Activated naive CD4-positive, alpha-beta T cell treated with anti-CD3 and anti-CD28 coated beads, Interleukin-2, amount 50 U/mL, for 72 hours (primary cell): ENCODE data around the gene EYA3. TPM values are rescaled to one million over a fixed set of nuclear protein-coding genes. Genes with fewer than 3 reads are reported as not detected.

ENCODE experiments used
- ATAC-seq, 2 donors: fragments of 150-1000 bp; cut with Tn5 transposase; 2 replicates each; pipeline ENCODE4 v1.10.0; 2021; ENCODE audit warnings: mild to moderate bottlenecking in 2 of 2, moderate library complexity in 2 of 2
- DNase-seq, 2 donors: peaks; one replicate each; pipeline ENCODE4 v3.0.0; 2021 to 2022; ENCODE audit warnings: low spot score in 2 of 2
- H3K27ac Mint-ChIP-seq, 2 donors: one replicate each; pipeline ENCODE4 v1.8.0; 2022; ENCODE audit warnings: mild to moderate bottlenecking in 2 of 2, mixed read lengths in 2 of 2
- H3K36me3 Mint-ChIP-seq, 2 donors: one replicate each; pipeline ENCODE4 v1.8.0; 2022; ENCODE audit warnings: mixed read lengths in 2 of 2
- H3K9me3 Mint-ChIP-seq, 2 donors: one replicate each; pipeline ENCODE4 v1.8.0; 2022; ENCODE audit warnings: mixed read lengths in 2 of 2
- total RNA-seq, 2 donors: library from RNA; stranded (reverse); gene quantifications; one replicate each; pipeline ENCODE4 v1.2.3, GENCODE V29; 2022

Gene EYA3
- total RNA-seq, 2 donors from 2014 or later: 33.1 to 34.4 TPM

DNA sequence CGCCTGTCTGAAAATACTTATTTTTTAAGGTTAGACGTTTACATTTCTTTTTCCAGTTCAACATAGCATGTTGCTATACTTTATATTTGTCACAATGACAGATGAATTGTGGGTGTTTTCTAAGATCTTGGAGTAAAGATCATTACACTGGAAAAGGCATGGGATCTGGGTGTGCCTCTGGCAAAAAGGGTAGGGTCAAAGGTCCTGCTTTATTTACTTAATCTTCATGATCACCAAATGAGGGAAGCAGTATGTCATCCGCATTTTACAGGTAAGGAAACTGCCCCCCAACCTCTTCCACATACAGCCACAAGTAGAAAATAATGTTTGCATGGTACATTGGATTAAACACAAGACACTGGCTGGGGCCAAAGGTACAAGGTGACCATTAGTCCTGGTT is 166.1 kb downstream of the EYA3 start:
- no peak for DNase-seq
- H3K9me3 Mint-ChIP-seq: no peaks in the 10 kb centered on the region
- H3K36me3 Mint-ChIP-seq: no peaks in the 10 kb centered on the region
- no peak for ATAC-seq
- no peak overlapping the region for H3K27ac Mint-ChIP-seq

Other genes with a start within 250 kb of the EYA3 start
- 10 to 100 TPM; 27.3 to 34.6 TPM for gene THEMIS2, start 216.1 kb downstream of the EYA3 start, total RNA-seq
- gene RPA2, start 174.0 kb downstream of the EYA3 start, total RNA-seq: 10 to 100 TPM; 69.4 to 88.2 TPM
- gene SMPDL3B, start 153.6 kb downstream of the EYA3 start, total RNA-seq: 1 to 10 TPM in 1 of 2 donors, under 1 TPM in 1; 0.43 to 1.3 TPM
- gene XKR8, start 128.6 kb downstream of the EYA3 start, total RNA-seq: 1 to 10 TPM; 4.6 to 4.7 TPM
- gene PTAFR, start 88.1 kb upstream of the EYA3 start, total RNA-seq: under 1 TPM; 0.06 to 0.07 TPM
- 100 to 1,000 TPM in 1 of 2 donors, 10 to 100 TPM in 1; 95.4 to 103 TPM for gene DNAJC8, start 144.4 kb upstream of the EYA3 start, total RNA-seq
- gene ATP5IF1, start 147.5 kb upstream of the EYA3 start, total RNA-seq: 100 to 1,000 TPM; 125 to 195 TPM
- 10 to 100 TPM; 16.7 to 38.7 TPM for gene SESN2, start 170.9 kb upstream of the EYA3 start, total RNA-seq
- gene MED18, start 240.4 kb upstream of the EYA3 start, total RNA-seq: 10 to 100 TPM; 17.1 to 19.1 TPM